HEK293 (cell line): ENCODE measurements around the gene PPARGC1A.

Experiments
- CTCF ChIA-PET: fragments of 350-600 bp; formaldehyde crosslinking; extraction: SDS; loops from one replicate; lab custom pipeline; 2021; ENCODE audit warnings: antibody characterized with exemption; lab: Yijun Ruan, JAX
- POLR2A ChIA-PET: fragments of 300-600 bp; formaldehyde crosslinking; extraction: SDS; loops from one replicate; lab custom pipeline; 2020; ENCODE audit warnings: antibody characterized with exemption, inconsistent platforms; lab: Yijun Ruan, JAX
- H3K27ac ChIP-seq: fragments of 200-500 bp; sonication (Bioruptor generic); 2 replicates; pipeline ENCODE4 v1.5.1; 2014; ENCODE audit warnings: low read depth, low read length, control low read depth, inconsistent platforms; ENCODE audit errors: extremely low read depth
- H3K36me3 ChIP-seq, 2 experiments: fragments of 200-500 bp in 1 of 2; sonication (Bioruptor generic) in 1 of 2; 1 replicate in 1 of 2; 2 replicates in 1 of 2; pipeline ENCODE4 v1.5.1; 2014 to 2017; ENCODE audit warnings: inconsistent platforms in 2 of 2, low read length in 2 of 2; ENCODE audit not compliant: control insufficient read depth in 2 of 2, insufficient read depth in 1 of 2
- H3K4me1 ChIP-seq: fragments of 200-500 bp; sonication (Bioruptor generic); 2 replicates; pipeline ENCODE4 v1.5.1; 2014; ENCODE audit warnings: mild to moderate bottlenecking, low read length, inconsistent platforms; ENCODE audit not compliant: control insufficient read depth, insufficient read depth
- H3K4me3 ChIP-seq: 2 replicates; pipeline ENCODE4 v1.5.1; 2011; ENCODE audit warnings: low read depth, mild to moderate bottlenecking, control low read depth, low read length, moderate library complexity
- H3K9me3 ChIP-seq: fragments of 200-500 bp; sonication (Bioruptor generic); 2 replicates; pipeline ENCODE4 v1.5.1; 2014; ENCODE audit warnings: low read depth, low read length, inconsistent platforms; ENCODE audit not compliant: control insufficient read depth, insufficient read depth
- EGR2 ChIP-seq: fragments of 450-650 bp; formaldehyde crosslinking; IDR thresholded peaks from 2 replicates; pipeline ENCODE4 v1.5.1; 2016; ENCODE audit warnings: low read depth, missing biosample characterization, missing genetic modification characterization
- MEIS1 ChIP-seq: sonication (generic); formaldehyde crosslinking; IDR thresholded peaks from 2 replicates; pipeline ENCODE4 v1.8.1; 2022; ENCODE audit warnings: missing genetic modification reagents, mild to moderate bottlenecking, borderline replicate concordance
- REPIN1 ChIP-seq: fragments of 450-650 bp; formaldehyde crosslinking; IDR thresholded peaks from 2 replicates; pipeline ENCODE4 v1.5.1; 2017; ENCODE audit warnings: missing biosample characterization, missing genetic modification characterization, low read depth
- ZBTB20 ChIP-seq: fragments of 450-650 bp; formaldehyde crosslinking; IDR thresholded peaks from 2 replicates; pipeline ENCODE4 v1.5.1; 2016; ENCODE audit warnings: missing biosample characterization, missing genetic modification characterization
- ZFHX2 ChIP-seq: fragments of 450-650 bp; formaldehyde crosslinking; conservative IDR thresholded peaks from 2 replicates; pipeline ENCODE4 v1.5.1; 2016; ENCODE audit warnings: missing biosample characterization, missing genetic modification characterization
- ZFP3 ChIP-seq: fragments of 450-650 bp; formaldehyde crosslinking; IDR thresholded peaks from 2 replicates; pipeline ENCODE4 v1.5.1; 2016; ENCODE audit warnings: low read depth, missing biosample characterization, missing genetic modification characterization
- ZFP69B ChIP-seq: fragments of 450-650 bp; formaldehyde crosslinking; IDR thresholded peaks from 2 replicates; pipeline ENCODE4 v1.5.1; 2016; ENCODE audit warnings: missing biosample characterization, missing genetic modification characterization
- ZNF132 ChIP-seq: fragments of 450-650 bp; formaldehyde crosslinking; IDR thresholded peaks from 2 replicates; pipeline ENCODE4 v1.5.1; 2017; ENCODE audit warnings: missing biosample characterization, missing genetic modification characterization, borderline replicate concordance
- ZNF146 ChIP-seq: fragments of 450-650 bp; formaldehyde crosslinking; IDR thresholded peaks from 2 replicates; pipeline ENCODE4 v1.5.1; 2016; ENCODE audit warnings: missing biosample characterization, missing genetic modification characterization
- ZNF174 ChIP-seq: fragments of 450-650 bp; formaldehyde crosslinking; IDR thresholded peaks from 2 replicates; pipeline ENCODE4 v1.5.0; 2017; ENCODE audit warnings: missing biosample characterization, mild to moderate bottlenecking, missing genetic modification characterization
- ZNF184 ChIP-seq: fragments of 450-650 bp; IDR thresholded peaks from 2 replicates; pipeline ENCODE4 v1.5.1; 2018; ENCODE audit warnings: missing biosample characterization, mild to moderate bottlenecking, missing genetic modification characterization
- ZNF248 ChIP-seq: fragments of 450-650 bp; formaldehyde crosslinking; IDR thresholded peaks from 2 replicates; pipeline ENCODE4 v1.5.1; 2017; ENCODE audit warnings: missing biosample characterization, missing genetic modification characterization
- ZNF311 ChIP-seq: fragments of 450-650 bp; formaldehyde crosslinking; IDR thresholded peaks from 2 replicates; pipeline ENCODE4 v1.5.1; 2017; ENCODE audit warnings: missing biosample characterization, missing genetic modification characterization, borderline replicate concordance
- ZNF324 ChIP-seq: fragments of 450-650 bp; formaldehyde crosslinking; IDR thresholded peaks from 2 replicates; pipeline ENCODE4 v1.5.1; 2016; ENCODE audit warnings: missing biosample characterization, missing genetic modification characterization
- ZNF354C ChIP-seq: fragments of 450-650 bp; formaldehyde crosslinking; IDR thresholded peaks from 2 replicates; pipeline ENCODE4 v1.5.1; 2016; ENCODE audit warnings: missing biosample characterization, missing genetic modification characterization, low read depth, borderline replicate concordance
- ZNF394 ChIP-seq: fragments of 450-650 bp; formaldehyde crosslinking; IDR thresholded peaks from 2 replicates; pipeline ENCODE4 v1.5.1; 2016; ENCODE audit warnings: missing biosample characterization, missing genetic modification characterization, mild to moderate bottlenecking, moderate library complexity, borderline replicate concordance
- ZNF404 ChIP-seq: fragments of 450-650 bp; formaldehyde crosslinking; IDR thresholded peaks from 2 replicates; pipeline ENCODE4 v1.5.1; 2017; ENCODE audit warnings: missing biosample characterization, missing genetic modification characterization
- ZNF48 ChIP-seq: fragments of 450-650 bp; formaldehyde crosslinking; IDR thresholded peaks from 2 replicates; pipeline ENCODE4 v1.5.1; 2016; ENCODE audit warnings: missing biosample characterization, missing genetic modification characterization
- ZNF501 ChIP-seq: fragments of 450-650 bp; formaldehyde crosslinking; IDR thresholded peaks from 2 replicates; pipeline ENCODE4 v1.5.1; 2016; ENCODE audit warnings: missing biosample characterization, missing genetic modification characterization
- ZNF544 ChIP-seq: fragments of 450-650 bp; formaldehyde crosslinking; IDR thresholded peaks from 2 replicates; pipeline ENCODE4 v1.5.0; 2017; ENCODE audit warnings: missing biosample characterization, missing genetic modification characterization
- ZNF561 ChIP-seq: fragments of 450-650 bp; IDR thresholded peaks from 2 replicates; pipeline ENCODE4 v1.5.1; 2018; ENCODE audit warnings: missing biosample characterization, missing genetic modification characterization, borderline replicate concordance
- ZNF596 ChIP-seq: fragments of 450-650 bp; IDR thresholded peaks from 2 replicates; pipeline ENCODE4 v1.5.0; 2018; ENCODE audit warnings: missing biosample characterization, mild to moderate bottlenecking, missing genetic modification characterization, moderate library complexity
- ZNF747 ChIP-seq: fragments of 450-650 bp; formaldehyde crosslinking; IDR thresholded peaks from 2 replicates; pipeline ENCODE4 v1.5.1; 2016; ENCODE audit warnings: missing biosample characterization, missing genetic modification characterization
- ZNF837 ChIP-seq: fragments of 450-650 bp; formaldehyde crosslinking; IDR thresholded peaks from 2 replicates; pipeline ENCODE4 v1.5.1; 2016; ENCODE audit warnings: missing biosample characterization, missing genetic modification characterization
- TF ChIP-seq, protein P1 (sequence below): fragments of 450-650 bp; formaldehyde crosslinking; IDR thresholded peaks from 2 replicates; pipeline ENCODE4 v1.5.1; 2016; ENCODE audit warnings: missing biosample characterization, missing genetic modification characterization
- TF ChIP-seq, protein P2 (sequence below): fragments of 450-650 bp; formaldehyde crosslinking; IDR thresholded peaks from 2 replicates; pipeline ENCODE4 v1.5.1; 2017; ENCODE audit warnings: missing biosample characterization, missing genetic modification characterization
- TF ChIP-seq, protein P3 (sequence below): fragments of 450-650 bp; formaldehyde crosslinking; IDR thresholded peaks from 2 replicates; pipeline ENCODE4 v1.5.1; 2016; ENCODE audit warnings: missing biosample characterization, missing genetic modification characterization

PPARGC1A gene

DNA sequence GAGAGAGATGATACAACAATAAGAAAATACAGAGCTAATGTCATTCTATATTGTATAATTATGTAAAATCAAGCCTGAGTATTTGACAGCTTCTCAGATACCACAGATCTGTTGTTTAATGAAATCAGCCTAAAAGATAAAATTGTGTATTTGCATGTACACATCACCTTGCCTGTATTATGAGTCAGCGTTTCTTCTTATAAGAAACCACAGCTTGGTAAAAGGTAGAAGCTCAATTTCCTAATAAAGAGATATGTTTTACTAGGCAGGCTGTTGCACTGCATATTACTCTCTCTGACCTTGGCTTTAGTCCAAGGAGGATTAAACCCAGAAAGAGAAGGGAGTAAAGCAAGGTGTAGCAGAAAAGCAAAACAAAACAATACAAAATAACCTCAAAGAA, 121.3 kb downstream of the PPARGC1A start:
- CTCF ChIA-PET = interaction anchor here (0.7 kb wide), 1 partner anchor 554 kb away, joined by 3 read pairs; no protein-coding TSS in a partner anchor

DNA sequence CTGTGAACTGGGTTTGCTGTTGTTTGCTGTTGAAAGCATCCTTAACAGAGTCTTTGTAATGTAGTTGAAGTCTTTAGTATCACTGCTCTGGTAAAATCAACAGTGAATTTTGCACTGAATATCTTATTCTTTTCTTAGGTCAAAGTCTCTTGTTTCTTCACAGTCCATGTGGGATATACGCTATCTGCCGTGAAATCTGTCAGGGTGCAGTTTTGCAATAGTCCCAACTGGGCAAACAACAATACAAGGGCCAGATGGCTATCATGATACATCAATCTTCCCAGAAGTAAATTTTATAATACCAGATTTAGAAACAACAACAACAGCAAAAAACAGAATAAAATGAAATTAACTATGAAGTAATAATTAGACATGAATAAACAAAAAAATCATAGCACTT, 123.5 kb downstream of the PPARGC1A start:
- Histone ChIP-seq H3K36me3 (no peaks in the 10 kb centered on the region), H3K4me3 (no peak overlapping the region), H3K9me3 (no peaks in the 10 kb centered on the region), H3K4me1 (no peaks in the 10 kb centered on the region; the same call in 1 of the 2 replicates), H3K27ac (no peak overlapping the region)
- ChIA-PET CTCF (no interaction called here), POLR2A (no interaction called here)
- TF ChIP-seq ZNF596 (tag by site-specific recombination) (no peak), ZNF354C (no peak), ZNF48 (tag by site-specific recombination) (no peak), ZNF561 (tag by site-specific recombination) (no peak), MEIS1 (CRISPR knock-in tag) (no peak), ZNF184 (tag by site-specific recombination) (no peak), ZNF146 (tag by site-specific recombination) (no peak)
- TF ChIP-seq, protein P1, sequence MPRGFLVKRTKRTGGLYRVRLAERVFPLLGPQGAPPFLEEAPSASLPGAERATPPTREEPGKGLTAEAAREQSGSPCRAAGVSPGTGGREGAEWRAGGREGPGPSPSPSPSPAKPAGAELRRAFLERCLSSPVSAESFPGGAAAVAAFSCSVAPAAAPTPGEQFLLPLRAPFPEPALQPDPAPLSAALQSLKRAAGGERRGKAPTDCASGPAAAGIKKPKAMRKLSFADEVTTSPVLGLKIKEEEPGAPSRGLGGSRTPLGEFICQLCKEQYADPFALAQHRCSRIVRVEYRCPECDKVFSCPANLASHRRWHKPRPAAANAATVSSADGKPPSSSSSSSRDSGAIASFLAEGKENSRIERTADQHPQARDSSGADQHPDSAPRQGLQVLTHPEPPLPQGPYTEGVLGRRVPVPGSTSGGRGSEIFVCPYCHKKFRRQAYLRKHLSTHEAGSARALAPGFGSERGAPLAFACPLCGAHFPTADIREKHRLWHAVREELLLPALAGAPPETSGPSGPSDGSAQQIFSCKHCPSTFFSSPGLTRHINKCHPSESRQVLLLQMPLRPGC = no peak

More for the DNA sequence above, 121.3 kb downstream of the PPARGC1A start:
- no peaks in the 10 kb centered on the region for H3K9me3 ChIP-seq
- no peaks in the 10 kb centered on the region; the same call in 1 of the 2 replicates for H3K4me1 ChIP-seq
- no peak overlapping the region for H3K27ac ChIP-seq
- POLR2A ChIA-PET = no interaction called here
- no peaks in the 10 kb centered on the region for H3K36me3 ChIP-seq
- no peak overlapping the region for H3K4me3 ChIP-seq
- TF ChIP-seq ZNF404 (tag by site-specific recombination) = no peak
- TF ChIP-seq, protein P2, sequence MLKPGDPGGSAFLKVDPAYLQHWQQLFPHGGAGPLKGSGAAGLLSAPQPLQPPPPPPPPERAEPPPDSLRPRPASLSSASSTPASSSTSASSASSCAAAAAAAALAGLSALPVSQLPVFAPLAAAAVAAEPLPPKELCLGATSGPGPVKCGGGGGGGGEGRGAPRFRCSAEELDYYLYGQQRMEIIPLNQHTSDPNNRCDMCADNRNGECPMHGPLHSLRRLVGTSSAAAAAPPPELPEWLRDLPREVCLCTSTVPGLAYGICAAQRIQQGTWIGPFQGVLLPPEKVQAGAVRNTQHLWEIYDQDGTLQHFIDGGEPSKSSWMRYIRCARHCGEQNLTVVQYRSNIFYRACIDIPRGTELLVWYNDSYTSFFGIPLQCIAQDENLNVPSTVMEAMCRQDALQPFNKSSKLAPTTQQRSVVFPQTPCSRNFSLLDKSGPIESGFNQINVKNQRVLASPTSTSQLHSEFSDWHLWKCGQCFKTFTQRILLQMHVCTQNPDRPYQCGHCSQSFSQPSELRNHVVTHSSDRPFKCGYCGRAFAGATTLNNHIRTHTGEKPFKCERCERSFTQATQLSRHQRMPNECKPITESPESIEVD (tag by site-specific recombination) = no peak
- TF ChIP-seq REPIN1 (tag by site-specific recombination) = no peak
- no peak for TF ChIP-seq ZFP3
- TF ChIP-seq ZNF747 (tag by site-specific recombination) = no peak
- TF ChIP-seq, protein P3, sequence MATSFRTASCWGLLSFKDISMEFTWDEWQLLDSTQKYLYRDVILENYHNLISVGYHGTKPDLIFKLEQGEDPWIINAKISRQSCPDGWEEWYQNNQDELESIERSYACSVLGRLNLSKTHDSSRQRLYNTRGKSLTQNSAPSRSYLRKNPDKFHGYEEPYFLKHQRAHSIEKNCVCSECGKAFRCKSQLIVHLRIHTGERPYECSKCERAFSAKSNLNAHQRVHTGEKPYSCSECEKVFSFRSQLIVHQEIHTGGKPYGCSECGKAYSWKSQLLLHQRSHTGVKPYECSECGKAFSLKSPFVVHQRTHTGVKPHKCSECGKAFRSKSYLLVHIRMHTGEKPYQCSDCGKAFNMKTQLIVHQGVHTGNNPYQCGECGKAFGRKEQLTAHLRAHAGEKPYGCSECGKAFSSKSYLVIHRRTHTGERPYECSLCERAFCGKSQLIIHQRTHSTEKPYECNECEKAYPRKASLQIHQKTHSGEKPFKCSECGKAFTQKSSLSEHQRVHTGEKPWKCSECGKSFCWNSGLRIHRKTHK (tag by site-specific recombination) = no peak
- TF ChIP-seq ZNF394 = no peak
- no peak for TF ChIP-seq ZNF596 (tag by site-specific recombination)
- TF ChIP-seq ZFHX2 = no peak
- no peak for TF ChIP-seq ZNF174 (tag by site-specific recombination)
- no peak for TF ChIP-seq ZNF544 (tag by site-specific recombination)
- TF ChIP-seq ZBTB20 (tag by site-specific recombination) = no peak
- TF ChIP-seq EGR2 (tag by site-specific recombination) = no peak
- no peak for TF ChIP-seq ZNF837
- TF ChIP-seq ZNF248 = no peak
- no peak for TF ChIP-seq ZNF311 (tag by site-specific recombination)
- TF ChIP-seq ZNF132 (tag by site-specific recombination) = no peak
- TF ChIP-seq ZNF501 = no peak
- TF ChIP-seq ZNF324 (tag by site-specific recombination) = no peak
- no peak for TF ChIP-seq ZFP69B (tag by site-specific recombination)
